ENCODE results near the gene TNFAIP8L2.
A peak's percentile ranks its signal among the peaks of the same experiment; 100 is the strongest.
"Not testable (repeated sequence)": the region's sequence is repeated elsewhere in the genome, so short reads cannot be mapped to it uniquely, and the experiment has no call there.

The TNFAIP8L2 gene

GRCh38 chr1:151189637-151190445, 33.4 kb downstream of the TNFAIP8L2 start, which contains the start of gene VPS72:
TSS of gene VPS72 (minus strand) at chr1:151190197. CDS start at chr1:151190121, 76 bp downstream.
- DNase-seq (ENCODE audit: low spot score): peak; percentile 91

- DNase-seq (ENCODE audit: low spot score): no peak
These were observed 35.6 kb downstream of the TNFAIP8L2 start for GRCh38 chr1:151192047-151192446.

DNA sequence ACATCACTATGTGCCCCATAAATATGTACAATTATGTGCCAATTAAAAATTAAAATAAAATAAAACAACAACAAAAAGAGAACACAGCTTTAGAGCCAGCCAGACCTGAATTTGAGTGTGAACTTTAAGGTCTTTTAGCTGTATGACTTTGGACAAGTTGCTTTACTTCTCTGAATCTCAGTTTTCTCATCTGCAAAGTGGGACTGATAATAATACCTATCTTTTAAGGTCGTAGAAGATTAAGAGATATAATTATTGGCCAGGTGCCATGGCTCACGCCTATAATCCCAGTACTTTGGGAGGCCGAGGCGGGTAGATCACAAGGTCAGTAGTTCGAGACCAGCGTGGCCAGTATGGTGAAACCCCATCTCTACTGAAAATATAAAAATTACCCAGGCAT, 36.9 kb downstream of the TNFAIP8L2 start:
- no peak for DNase-seq (ENCODE audit: low spot score)

DNA sequence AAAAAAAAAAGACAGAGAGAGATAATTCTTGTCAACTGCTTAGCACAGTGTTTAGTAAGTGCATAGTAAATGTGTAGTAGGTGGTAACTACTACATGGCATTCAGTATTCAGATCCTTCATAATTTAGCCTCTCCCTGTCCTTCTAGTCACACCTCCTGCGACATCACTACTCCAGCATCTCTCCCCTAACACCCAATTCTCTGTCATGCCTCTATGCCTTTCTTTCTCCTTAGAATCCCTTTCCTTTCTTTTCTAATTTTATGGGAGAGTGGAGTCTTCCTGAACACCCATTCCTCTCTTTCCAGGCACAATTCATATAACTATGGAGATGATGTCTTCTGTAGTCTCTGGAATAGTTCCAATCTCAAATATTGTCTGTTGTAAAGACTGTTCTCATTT, 37.4 kb downstream of the TNFAIP8L2 start:
- DNase-seq (ENCODE audit: low spot score): no peak

DNA sequence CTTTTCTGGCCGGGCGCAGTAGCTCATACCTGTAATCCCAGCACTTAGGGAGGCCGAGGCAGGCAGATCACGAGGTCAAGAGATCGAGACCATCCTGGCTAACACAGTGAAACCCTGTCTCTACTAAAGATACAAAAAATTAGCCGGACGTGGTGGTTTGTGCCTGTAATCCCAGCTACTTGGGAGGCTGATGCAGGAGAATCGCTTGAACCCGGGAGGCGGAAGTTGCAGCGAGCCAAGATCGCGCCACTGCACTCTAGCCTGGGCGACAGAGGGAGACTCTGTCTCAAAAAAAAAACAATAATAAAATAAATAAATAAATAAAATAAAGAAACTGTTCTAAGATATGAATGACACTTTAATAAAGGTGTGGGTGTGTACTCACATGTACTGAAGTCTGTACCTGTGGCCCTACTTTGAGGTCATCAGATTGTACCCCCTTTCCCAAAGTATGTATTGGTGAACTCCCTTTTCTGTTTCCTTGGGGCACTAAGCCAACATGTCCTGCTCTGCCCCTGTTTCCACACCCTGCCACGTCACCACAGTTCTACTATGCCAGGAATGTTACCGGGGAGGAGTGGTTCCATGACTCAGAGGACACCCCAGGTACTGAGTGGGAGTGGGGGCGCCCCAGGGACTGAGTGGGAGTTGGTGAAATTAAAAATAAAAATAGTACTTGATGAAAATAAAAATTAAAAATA, 38.6 kb downstream of the TNFAIP8L2 start:
- DNase-seq (ENCODE audit: low spot score): peak; percentile 89

- DNase-seq (ENCODE audit: low spot score): peak; percentile 46
These were observed 39.9 kb downstream of the TNFAIP8L2 start for GRCh38 chr1:151196292-151196800.

DNA sequence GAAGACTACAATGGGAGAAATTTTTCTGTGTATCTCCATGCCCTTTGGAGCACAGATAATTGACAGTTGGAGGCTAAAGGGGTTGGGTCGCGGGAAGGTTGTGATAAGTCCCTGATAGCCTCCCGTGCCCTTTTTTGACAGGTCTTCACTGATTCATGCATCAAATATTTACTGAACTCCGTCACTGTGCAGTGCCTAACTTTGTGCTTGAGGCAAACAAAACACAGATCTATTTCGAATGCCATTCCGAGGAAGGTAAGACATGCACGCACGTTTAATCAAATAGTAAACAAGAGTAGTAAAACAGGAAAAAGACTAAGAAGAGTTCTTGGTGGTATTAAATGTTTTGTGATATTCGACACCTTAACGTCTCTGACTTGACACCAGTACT, 41.4 kb downstream of the TNFAIP8L2 start:
- no peak for DNase-seq (ENCODE audit: low spot score)

DNA sequence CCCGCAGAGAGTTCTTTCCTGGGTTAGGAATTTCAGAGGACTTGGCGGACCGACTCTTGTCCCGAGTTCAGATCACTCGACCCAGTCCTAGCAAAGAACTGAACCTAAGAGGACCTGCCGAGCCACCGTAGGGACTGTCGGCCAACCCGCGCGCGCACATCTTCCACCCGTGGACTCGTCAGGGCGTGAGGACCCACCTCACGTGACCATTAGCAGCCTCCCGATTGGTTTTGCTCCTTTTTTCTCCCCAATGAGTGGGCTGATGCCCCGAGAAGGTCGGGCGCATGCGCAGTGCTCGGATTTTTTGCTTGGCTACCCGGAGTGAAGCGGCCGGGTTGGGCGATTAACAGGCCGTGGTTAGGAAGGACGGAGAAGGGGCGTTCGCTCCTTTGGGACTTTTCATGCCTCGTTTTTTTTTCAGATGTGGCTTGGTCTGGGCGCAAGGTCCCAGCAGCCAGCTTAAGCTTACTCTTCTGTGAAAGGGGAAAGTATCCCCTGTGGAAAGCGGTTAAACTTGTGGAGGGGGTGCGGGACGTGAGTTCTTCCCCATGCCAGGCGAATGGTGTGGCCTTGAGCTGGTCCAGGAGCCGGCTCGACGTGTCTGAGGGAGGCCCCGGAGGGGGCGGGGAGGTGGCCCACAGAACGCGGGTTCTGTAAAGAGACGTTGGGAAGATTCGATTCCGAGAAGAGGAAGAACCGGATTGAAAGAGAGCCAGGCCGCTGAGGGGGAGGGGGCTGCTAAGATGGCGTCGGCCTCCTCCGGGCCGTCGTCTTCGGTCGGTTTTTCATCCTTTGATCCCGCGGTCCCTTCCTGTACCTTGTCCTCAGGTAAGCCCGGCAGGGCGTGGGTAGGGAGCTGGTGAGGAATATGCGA, 42.0 kb downstream of the TNFAIP8L2 start, which contains the start of gene PIP5K1A:
Gene PIP5K1A, plus strand, starts transcription at position 299 of the 874 bp plus-strand sequence. Its CDS starts 445 bp downstream, at position 744.
- DNase-seq (ENCODE audit: low spot score): peak; percentile 98

DNA sequence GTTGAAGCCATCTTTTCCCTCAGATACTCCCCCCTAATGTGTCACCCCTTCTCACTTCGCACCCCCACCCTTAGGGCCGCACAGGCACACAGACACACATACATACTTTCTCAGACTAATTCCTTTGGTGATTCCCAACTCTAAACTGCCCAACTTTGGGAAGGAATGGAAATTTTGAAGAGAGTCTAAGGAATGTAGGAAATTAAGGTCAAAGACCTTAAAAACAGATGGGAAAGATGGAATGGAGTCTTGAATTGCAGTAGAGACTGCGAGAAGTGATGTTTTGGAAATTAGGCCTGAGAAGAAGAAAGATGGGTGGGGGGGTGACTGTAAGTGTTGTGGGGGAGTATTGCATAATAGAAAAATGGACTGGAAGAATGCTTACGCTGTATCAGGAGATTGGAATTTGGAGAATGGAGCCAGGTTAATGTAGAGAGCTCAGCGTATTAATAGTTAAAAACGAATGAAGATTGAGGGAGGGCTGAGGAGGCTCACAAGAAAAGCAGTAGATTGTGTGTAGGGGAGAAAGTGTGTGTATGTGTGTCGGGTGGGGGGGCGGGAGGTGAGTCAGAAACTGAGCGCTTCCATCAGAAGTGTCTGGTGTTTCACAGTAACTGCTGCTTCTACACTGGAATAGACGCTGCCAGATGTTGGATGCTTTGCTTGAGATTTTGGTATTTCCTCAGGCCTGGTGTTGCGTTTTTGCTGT, 43.6 kb downstream of the TNFAIP8L2 start:
- peak; percentile 78 for DNase-seq (ENCODE audit: low spot score)

GRCh38 chr1:151205381-151205965, 49.0 kb downstream of the TNFAIP8L2 start:
- DNase-seq (ENCODE audit: low spot score): not testable (repeated sequence)

Measured in AG20443 (cell line).